K562 (cell line): Measurements from ENCODE around the gene NYNRIN. TPM values are rescaled to one million over a fixed set of nuclear protein-coding genes. Genes with fewer than 3 reads are reported as not detected.
A peak's percentile ranks its signal among the peaks of the same experiment; 100 is the strongest.

Source experiments
- CBFA2T3 ChIP-seq: fragments of 450-650 bp; IDR thresholded peaks from 2 replicates; pipeline ENCODE4 v1.6.1; 2017
- CBFB ChIP-seq: sonication (generic); formaldehyde crosslinking; IDR thresholded peaks from 2 replicates; pipeline ENCODE4 v1.4.0; 2020; ENCODE audit warnings: mild to moderate bottlenecking, missing genetic modification reagents
- CEBPB ChIP-seq: fragments of 450-650 bp; IDR thresholded peaks from 2 replicates; pipeline ENCODE4 v1.6.1; 2016; ENCODE audit warnings: missing genetic modification characterization, missing compliant biosample characterization
- ELF2 ChIP-seq: fragments of 250-450 bp; sonication (Bioruptor Pico); IDR thresholded peaks from 2 replicates; pipeline ENCODE4 v1.5.0; 2021; ENCODE audit warnings: mild to moderate bottlenecking
- EP300 ChIP-seq: IDR thresholded peaks from 2 replicates; pipeline ENCODE4 v1.6.1; 2012; ENCODE audit warnings: low read length, improper control_type of control experiment
- EP400 ChIP-seq: fragments of 450-650 bp; IDR thresholded peaks from 2 replicates; pipeline ENCODE4 v1.6.1; 2017; ENCODE audit warnings: antibody characterized with exemption, mild to moderate bottlenecking, moderate library complexity
- ESRRB ChIP-seq: fragments of 250-450 bp; sonication (Bioruptor Pico); IDR thresholded peaks from 2 replicates; pipeline ENCODE4 v1.5.0; 2020; ENCODE audit warnings: mild to moderate bottlenecking, moderate library complexity, borderline replicate concordance
- FOXK2 ChIP-seq, 2 experiments: fragments of 450-650 bp; IDR thresholded peaks in 1 of 2; conservative IDR thresholded peaks in 1 of 2; 2 replicates each; pipeline ENCODE4 v1.6.1; 2016; ENCODE audit warnings: low read depth in 2 of 2, mild to moderate bottlenecking in 1 of 2
- JUN ChIP-seq, 2 experiments: sonication (generic) in 1 of 2; formaldehyde crosslinking in 1 of 2; IDR thresholded peaks; 2 replicates each; pipeline versions ENCODE4 v1.6.1 to v1.8.0; 2012 to 2022; ENCODE audit warnings: borderline replicate concordance in 2 of 2, mild to moderate bottlenecking in 2 of 2, improper control_type of control experiment in 1 of 2, low read depth in 1 of 2, low read length in 1 of 2, missing genetic modification reagents in 1 of 2
- LARP7 ChIP-seq: fragments of 450-650 bp; IDR thresholded peaks from 2 replicates; pipeline ENCODE4 v1.6.1; 2016
- MAFG ChIP-seq: fragments of 450-650 bp; conservative IDR thresholded peaks from 2 replicates; pipeline ENCODE4 v1.6.1; 2016; ENCODE audit warnings: missing genetic modification characterization, missing compliant biosample characterization
- MXI1 ChIP-seq: IDR thresholded peaks from 2 replicates; pipeline ENCODE4 v1.6.1; 2011; ENCODE audit warnings: low read depth, mild to moderate bottlenecking, improper control_type of control experiment, low read length
- NCOA2 ChIP-seq, 2 experiments: fragments of 450-650 bp; IDR thresholded peaks; 2 replicates each; pipeline ENCODE4 v1.6.1; 2018; ENCODE audit warnings: mild to moderate bottlenecking in 2 of 2, moderate library complexity in 1 of 2; ENCODE audit not compliant: partially characterized antibody in 2 of 2
- NEUROD1 ChIP-seq: fragments of 150-350 bp; IDR thresholded peaks from 2 replicates; pipeline ENCODE4 v1.6.1; 2014; ENCODE audit warnings: borderline replicate concordance, low read length, low read depth; ENCODE audit not compliant: partially characterized antibody
- NFIC ChIP-seq: fragments of 450-650 bp; IDR thresholded peaks from 2 replicates; pipeline ENCODE4 v1.6.1; 2017; ENCODE audit warnings: mild to moderate bottlenecking, inconsistent platforms
- NRF1 ChIP-seq, 2 experiments: fragments of 450-650 bp; IDR thresholded peaks in 1 of 2; conservative IDR thresholded peaks in 1 of 2; 2 replicates each; pipeline ENCODE4 v1.6.1; 2014; ENCODE audit warnings: mild to moderate bottlenecking in 2 of 2
- PHB2 ChIP-seq: fragments of 450-650 bp; IDR thresholded peaks from 2 replicates; pipeline ENCODE4 v1.6.1; 2017; ENCODE audit warnings: low read depth
- POLR2H ChIP-seq: IDR thresholded peaks from 2 replicates; pipeline ENCODE4 v1.6.1; 2016; ENCODE audit warnings: missing genetic modification characterization, low read depth, mild to moderate bottlenecking, control low read depth, missing compliant biosample characterization, moderate library complexity
- RAD21 ChIP-seq, 2 experiments: fragments of 250-450 bp in 1 of 2; fragments of 450-650 bp in 1 of 2; sonication (Bioruptor Pico) in 1 of 2; formaldehyde crosslinking in 1 of 2; IDR thresholded peaks in 1 of 2; conservative IDR thresholded peaks in 1 of 2; 2 replicates each; pipeline versions ENCODE4 v1.4.0 to v1.8.0; 2020 to 2022; ENCODE audit warnings: mild to moderate bottlenecking in 2 of 2, moderate library complexity in 1 of 2
- SNRNP70 ChIP-seq: fragments of 200-400 bp; formaldehyde crosslinking; optimal IDR thresholded peaks from 2 replicates; pipeline ENCODE3; 2017; ENCODE audit warnings: low read depth, low read length
- SOX6 ChIP-seq: fragments of 450-650 bp; IDR thresholded peaks from 2 replicates; pipeline ENCODE4 v1.6.1; 2014; ENCODE audit warnings: mild to moderate bottlenecking
- STAG1 ChIP-seq: sonication (generic); formaldehyde crosslinking; IDR thresholded peaks from 2 replicates; pipeline ENCODE4 v1.5.0; 2020; ENCODE audit warnings: missing genetic modification reagents, borderline replicate concordance
- TAF15 ChIP-seq: fragments of 200-400 bp; formaldehyde crosslinking; IDR thresholded peaks from 2 replicates; pipeline ENCODE4 v1.6.1; 2017; ENCODE audit warnings: mild to moderate bottlenecking, low read depth, low read length, moderate library complexity
- TAL1 ChIP-seq: fragments of 450-650 bp; IDR thresholded peaks from 2 replicates; pipeline ENCODE4 v1.6.1; 2016; ENCODE audit warnings: mild to moderate bottlenecking
- TCF7 ChIP-seq: sonication (generic); IDR thresholded peaks from 2 replicates; pipeline ENCODE4 v1.6.1; 2016; ENCODE audit warnings: antibody characterized with exemption, borderline replicate concordance
- THAP7 ChIP-seq: fragments of 250-450 bp; sonication (Bioruptor Pico); IDR thresholded peaks from 2 replicates; pipeline ENCODE4 v1.5.0; 2021
- ZBTB2 ChIP-seq: fragments of 450-650 bp; IDR thresholded peaks from 2 replicates; pipeline ENCODE4 v1.6.1; 2016; ENCODE audit warnings: antibody characterized with exemption
- ZNF717 ChIP-seq: fragments of 250-450 bp; sonication (Bioruptor Pico); IDR thresholded peaks from 2 replicates; pipeline ENCODE4 v1.5.0; 2021
- polyA plus RNA-seq, 8 experiments: library from polyadenylated mRNA; depleted of rRNA in 4 of 8; stranded (reverse) in 5 of 8; unstranded in 3 of 8; fragments of >200 nt; fragmentation: Nextera tagmentation in 2 of 8; fragmentation: Illumina TruSeq in 1 of 8; extraction: Ambion mirVana in 2 of 8; extraction: Trizol in 1 of 8; gene quantifications; 2 replicates each; pipeline versions ENCODE4 v1.2.1 to v1.2.3, GENCODE V29; 2011 to 2014; ENCODE audit warnings: inconsistent platforms in 1 of 8, missing spikeins in 1 of 8
- total RNA-seq, 7 experiments: library from RNA; depleted of rRNA in 6 of 7; stranded (reverse); fragments of >200 nt in 6 of 7; fragmentation: Illumina TruSeq in 2 of 7; extraction: Trizol in 2 of 7; gene quantifications; 2 replicates each; pipeline versions ENCODE4 v1.2.1 to v1.2.3, GENCODE V29; 2011 to 2021; ENCODE audit warnings: low replicate concordance in 1 of 7
- TF ChIP-seq, protein P1 (sequence below): fragments of 450-650 bp; formaldehyde crosslinking; conservative IDR thresholded peaks from 2 replicates; pipeline ENCODE4 v1.4.0; 2022; ENCODE audit warnings: mild to moderate bottlenecking, missing genetic modification characterization

Gene NYNRIN
- total and polyA plus RNA-seq, 9 of the 15 experiments (the other 6 are each of a cell fraction or from before 2014, with no cell fraction given): 0.04 to 1.2 (median 0.28) TPM

DNA sequence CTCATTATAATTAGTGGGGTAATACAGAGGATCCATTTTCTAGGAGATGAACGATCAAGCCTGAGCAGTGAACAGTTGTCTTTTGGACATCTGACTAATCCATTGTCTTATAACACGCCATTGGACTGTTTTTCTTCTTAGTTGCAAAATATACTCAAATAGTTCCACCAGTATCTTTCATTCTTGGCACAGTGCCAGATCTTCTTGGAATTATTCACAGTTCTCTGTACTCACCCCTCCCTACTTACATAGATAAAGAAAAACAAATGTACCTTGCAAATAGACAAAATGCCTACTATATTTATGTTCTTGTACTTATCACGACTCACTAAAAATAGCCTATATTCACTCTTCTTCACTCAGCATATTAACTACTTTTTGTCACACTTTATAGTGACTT lies 26.9 kb downstream of the NYNRIN start (continued):
- TF ChIP-seq MXI1 (0 out of 2 replicates have a peak, but pooled peaks have one; percentile 37), POLR2H (0 out of 2 replicates have a peak, but pooled peaks have one; percentile 16), TAF15 (no peak), FOXK2 (conservative IDR thresholded peaks at IDR 0.05 in 1 of 2, IDR thresholded peaks at IDR 0.05 in 1 of 2; ENCODE audit: low read depth in 2 of 2) (no peak), JUN (IDR thresholded peaks at IDR 0.05; ENCODE audit: borderline replicate concordance, low read depth, low read length) (no peak), JUN (CRISPR knock-in tag; IDR thresholded peaks at IDR 0.05; ENCODE audit: borderline replicate concordance) (no peak), SOX6 (peak; percentile 70), RAD21 (CRISPR knock-in tag; conservative IDR thresholded peaks at IDR 0.05 in 1 of 2, IDR thresholded peaks at IDR 0.05 in 1 of 2) (peak in 1 of 2 experiments; percentile 86; a peak in 2 of 4 replicates), STAG1 (CRISPR knock-in tag) (no peak), PHB2 (no peak), CBFB (CRISPR knock-in tag) (no peak), EP400 (peak; percentile 40; the same call in 1 of the 2 replicates), ZNF717 (CRISPR knock-in tag) (no peak), EP300 (peak; percentile 45; the same call in 1 of the 2 replicates), TAL1 (0 out of 2 replicates have a peak, but pooled peaks have one; percentile 31), CEBPB (tag) (peak; percentile 34; the same call in 1 of the 2 replicates), MAFG (tag) (no peak), NEUROD1 (no peak), NCOA2 (IDR thresholded peaks at IDR 0.05; ENCODE audit: partially characterized antibody in 2 of 2) (peak in 1 of 2 experiments; percentile 93), ESRRB (no peak), ZBTB2 (no peak), THAP7 (CRISPR knock-in tag) (no peak), LARP7 (no peak), TCF7 (no peak), NRF1 (conservative IDR thresholded peaks at IDR 0.05 in 1 of 2, IDR thresholded peaks at IDR 0.05 in 1 of 2) (no peak), SNRNP70 (no peak), NFIC (peak; percentile 100), ELF2 (CRISPR knock-in tag) (0 out of 2 replicates have a peak, but pooled peaks have one; percentile 26), CBFA2T3 (peak; percentile 40; the same call in 1 of the 2 replicates)
- TF ChIP-seq, protein P1, sequence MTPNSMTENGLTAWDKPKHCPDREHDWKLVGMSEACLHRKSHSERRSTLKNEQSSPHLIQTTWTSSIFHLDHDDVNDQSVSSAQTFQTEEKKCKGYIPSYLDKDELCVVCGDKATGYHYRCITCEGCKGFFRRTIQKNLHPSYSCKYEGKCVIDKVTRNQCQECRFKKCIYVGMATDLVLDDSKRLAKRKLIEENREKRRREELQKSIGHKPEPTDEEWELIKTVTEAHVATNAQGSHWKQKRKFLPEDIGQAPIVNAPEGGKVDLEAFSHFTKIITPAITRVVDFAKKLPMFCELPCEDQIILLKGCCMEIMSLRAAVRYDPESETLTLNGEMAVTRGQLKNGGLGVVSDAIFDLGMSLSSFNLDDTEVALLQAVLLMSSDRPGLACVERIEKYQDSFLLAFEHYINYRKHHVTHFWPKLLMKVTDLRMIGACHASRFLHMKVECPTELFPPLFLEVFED: no peak
